ENCODE results near the gene FBXO11.

DNA sequence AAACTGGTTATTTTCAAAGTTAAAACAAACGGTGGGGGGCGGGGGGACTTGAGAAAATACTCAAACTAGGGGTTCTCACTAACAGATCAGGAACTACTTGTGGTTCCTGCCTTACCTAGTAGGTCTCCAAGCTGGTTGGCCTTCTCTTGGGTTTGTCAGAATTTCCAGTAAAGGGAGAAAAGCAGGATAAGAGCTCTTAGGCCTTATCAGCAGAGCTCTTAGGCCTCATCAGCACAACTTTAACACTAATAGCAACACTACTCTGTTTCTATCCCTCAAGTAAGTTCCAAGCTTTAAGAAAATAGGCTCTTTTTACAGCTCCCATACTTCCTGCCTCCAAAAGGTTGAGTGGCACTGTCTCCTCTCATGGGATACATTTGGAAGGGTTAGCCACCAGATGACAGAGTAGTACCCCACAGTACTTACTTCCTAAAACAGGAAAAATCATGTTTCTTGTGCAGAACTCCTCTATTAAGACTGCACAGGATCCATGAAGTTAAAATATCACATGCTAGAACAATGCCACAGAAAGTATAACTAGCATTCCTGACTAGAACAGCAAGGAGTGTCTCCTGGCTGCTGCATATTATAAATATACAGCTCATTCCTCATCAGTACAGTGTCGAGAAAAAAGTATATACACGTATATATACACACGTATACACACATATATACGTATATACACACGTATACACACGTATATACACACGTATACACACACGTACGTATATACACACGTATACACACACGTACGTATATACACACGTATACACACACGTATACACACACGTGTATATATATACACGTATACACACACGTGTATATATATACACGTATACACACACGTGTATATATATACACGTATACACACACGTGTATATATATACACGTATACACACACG is 6.1 kb downstream of the FBXO11 start:
- TF ChIP-seq, protein P1, sequence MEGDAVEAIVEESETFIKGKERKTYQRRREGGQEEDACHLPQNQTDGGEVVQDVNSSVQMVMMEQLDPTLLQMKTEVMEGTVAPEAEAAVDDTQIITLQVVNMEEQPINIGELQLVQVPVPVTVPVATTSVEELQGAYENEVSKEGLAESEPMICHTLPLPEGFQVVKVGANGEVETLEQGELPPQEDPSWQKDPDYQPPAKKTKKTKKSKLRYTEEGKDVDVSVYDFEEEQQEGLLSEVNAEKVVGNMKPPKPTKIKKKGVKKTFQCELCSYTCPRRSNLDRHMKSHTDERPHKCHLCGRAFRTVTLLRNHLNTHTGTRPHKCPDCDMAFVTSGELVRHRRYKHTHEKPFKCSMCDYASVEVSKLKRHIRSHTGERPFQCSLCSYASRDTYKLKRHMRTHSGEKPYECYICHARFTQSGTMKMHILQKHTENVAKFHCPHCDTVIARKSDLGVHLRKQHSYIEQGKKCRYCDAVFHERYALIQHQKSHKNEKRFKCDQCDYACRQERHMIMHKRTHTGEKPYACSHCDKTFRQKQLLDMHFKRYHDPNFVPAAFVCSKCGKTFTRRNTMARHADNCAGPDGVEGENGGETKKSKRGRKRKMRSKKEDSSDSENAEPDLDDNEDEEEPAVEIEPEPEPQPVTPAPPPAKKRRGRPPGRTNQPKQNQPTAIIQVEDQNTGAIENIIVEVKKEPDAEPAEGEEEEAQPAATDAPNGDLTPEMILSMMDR (tag by site-specific recombination; IDR thresholded peaks at IDR 0.05) = no peak
- no peak for TF ChIP-seq SP2 (tag by site-specific recombination; IDR thresholded peaks at IDR 0.05)
- no peak for TF ChIP-seq OVOL3 (tag by site-specific recombination; IDR thresholded peaks at IDR 0.05)
- TF ChIP-seq ZNF24 (tag by site-specific recombination; IDR thresholded peaks at IDR 0.05) = no peak
- no peak for TF ChIP-seq TCF7L2 (IDR thresholded peaks at IDR 0.05; ENCODE audit: borderline replicate concordance, low read depth, low read length)
- TF ChIP-seq EGR2 (tag by site-specific recombination; IDR thresholded peaks at IDR 0.05; ENCODE audit: low read depth) = no peak
- TF ChIP-seq, protein P2, sequence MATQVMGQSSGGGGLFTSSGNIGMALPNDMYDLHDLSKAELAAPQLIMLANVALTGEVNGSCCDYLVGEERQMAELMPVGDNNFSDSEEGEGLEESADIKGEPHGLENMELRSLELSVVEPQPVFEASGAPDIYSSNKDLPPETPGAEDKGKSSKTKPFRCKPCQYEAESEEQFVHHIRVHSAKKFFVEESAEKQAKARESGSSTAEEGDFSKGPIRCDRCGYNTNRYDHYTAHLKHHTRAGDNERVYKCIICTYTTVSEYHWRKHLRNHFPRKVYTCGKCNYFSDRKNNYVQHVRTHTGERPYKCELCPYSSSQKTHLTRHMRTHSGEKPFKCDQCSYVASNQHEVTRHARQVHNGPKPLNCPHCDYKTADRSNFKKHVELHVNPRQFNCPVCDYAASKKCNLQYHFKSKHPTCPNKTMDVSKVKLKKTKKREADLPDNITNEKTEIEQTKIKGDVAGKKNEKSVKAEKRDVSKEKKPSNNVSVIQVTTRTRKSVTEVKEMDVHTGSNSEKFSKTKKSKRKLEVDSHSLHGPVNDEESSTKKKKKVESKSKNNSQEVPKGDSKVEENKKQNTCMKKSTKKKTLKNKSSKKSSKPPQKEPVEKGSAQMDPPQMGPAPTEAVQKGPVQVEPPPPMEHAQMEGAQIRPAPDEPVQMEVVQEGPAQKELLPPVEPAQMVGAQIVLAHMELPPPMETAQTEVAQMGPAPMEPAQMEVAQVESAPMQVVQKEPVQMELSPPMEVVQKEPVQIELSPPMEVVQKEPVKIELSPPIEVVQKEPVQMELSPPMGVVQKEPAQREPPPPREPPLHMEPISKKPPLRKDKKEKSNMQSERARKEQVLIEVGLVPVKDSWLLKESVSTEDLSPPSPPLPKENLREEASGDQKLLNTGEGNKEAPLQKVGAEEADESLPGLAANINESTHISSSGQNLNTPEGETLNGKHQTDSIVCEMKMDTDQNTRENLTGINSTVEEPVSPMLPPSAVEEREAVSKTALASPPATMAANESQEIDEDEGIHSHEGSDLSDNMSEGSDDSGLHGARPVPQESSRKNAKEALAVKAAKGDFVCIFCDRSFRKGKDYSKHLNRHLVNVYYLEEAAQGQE (tag by site-specific recombination; IDR thresholded peaks at IDR 0.05) = no peak
- no peak for TF ChIP-seq MZF1 (tag by site-specific recombination; IDR thresholded peaks at IDR 0.05; ENCODE audit: borderline replicate concordance)
- TF ChIP-seq ZNF785 (tag by site-specific recombination; IDR thresholded peaks at IDR 0.05) = no peak
- no peak for TF ChIP-seq KLF8 (tag by site-specific recombination; IDR thresholded peaks at IDR 0.05)
- TF ChIP-seq, protein P3, sequence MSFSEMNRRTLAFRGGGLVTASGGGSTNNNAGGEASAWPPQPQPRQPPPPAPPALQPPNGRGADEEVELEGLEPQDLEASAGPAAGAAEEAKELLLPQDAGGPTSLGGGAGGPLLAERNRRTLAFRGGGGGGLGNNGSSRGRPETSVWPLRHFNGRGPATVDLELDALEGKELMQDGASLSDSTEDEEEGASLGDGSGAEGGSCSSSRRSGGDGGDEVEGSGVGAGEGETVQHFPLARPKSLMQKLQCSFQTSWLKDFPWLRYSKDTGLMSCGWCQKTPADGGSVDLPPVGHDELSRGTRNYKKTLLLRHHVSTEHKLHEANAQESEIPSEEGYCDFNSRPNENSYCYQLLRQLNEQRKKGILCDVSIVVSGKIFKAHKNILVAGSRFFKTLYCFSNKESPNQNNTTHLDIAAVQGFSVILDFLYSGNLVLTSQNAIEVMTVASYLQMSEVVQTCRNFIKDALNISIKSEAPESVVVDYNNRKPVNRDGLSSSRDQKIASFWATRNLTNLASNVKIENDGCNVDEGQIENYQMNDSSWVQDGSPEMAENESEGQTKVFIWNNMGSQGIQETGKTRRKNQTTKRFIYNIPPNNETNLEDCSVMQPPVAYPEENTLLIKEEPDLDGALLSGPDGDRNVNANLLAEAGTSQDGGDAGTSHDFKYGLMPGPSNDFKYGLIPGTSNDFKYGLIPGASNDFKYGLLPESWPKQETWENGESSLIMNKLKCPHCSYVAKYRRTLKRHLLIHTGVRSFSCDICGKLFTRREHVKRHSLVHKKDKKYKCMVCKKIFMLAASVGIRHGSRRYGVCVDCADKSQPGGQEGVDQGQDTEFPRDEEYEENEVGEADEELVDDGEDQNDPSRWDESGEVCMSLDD (tag by site-specific recombination; IDR thresholded peaks at IDR 0.05) = no peak
- TF ChIP-seq ZFP37 (tag by site-specific recombination; IDR thresholded peaks at IDR 0.05) = no peak
- no peak for TF ChIP-seq ZNF530 (tag by site-specific recombination; IDR thresholded peaks at IDR 0.05; ENCODE audit: low read depth)
- no peak for TF ChIP-seq ZNF132 (tag by site-specific recombination; IDR thresholded peaks at IDR 0.05; ENCODE audit: borderline replicate concordance)
